HG02938 (cell line): ENCODE measurements around the gene PIEZO1.

Experiments
- ATAC-seq: cut with Tn5 transposase; IDR thresholded peaks from one replicate; pipeline ENCODE4 v1.9.1; 2021; ENCODE audit warnings: mild to moderate bottlenecking, moderate library complexity; ENCODE audit not compliant: unreplicated experiment

Gene PIEZO1

DNA sequence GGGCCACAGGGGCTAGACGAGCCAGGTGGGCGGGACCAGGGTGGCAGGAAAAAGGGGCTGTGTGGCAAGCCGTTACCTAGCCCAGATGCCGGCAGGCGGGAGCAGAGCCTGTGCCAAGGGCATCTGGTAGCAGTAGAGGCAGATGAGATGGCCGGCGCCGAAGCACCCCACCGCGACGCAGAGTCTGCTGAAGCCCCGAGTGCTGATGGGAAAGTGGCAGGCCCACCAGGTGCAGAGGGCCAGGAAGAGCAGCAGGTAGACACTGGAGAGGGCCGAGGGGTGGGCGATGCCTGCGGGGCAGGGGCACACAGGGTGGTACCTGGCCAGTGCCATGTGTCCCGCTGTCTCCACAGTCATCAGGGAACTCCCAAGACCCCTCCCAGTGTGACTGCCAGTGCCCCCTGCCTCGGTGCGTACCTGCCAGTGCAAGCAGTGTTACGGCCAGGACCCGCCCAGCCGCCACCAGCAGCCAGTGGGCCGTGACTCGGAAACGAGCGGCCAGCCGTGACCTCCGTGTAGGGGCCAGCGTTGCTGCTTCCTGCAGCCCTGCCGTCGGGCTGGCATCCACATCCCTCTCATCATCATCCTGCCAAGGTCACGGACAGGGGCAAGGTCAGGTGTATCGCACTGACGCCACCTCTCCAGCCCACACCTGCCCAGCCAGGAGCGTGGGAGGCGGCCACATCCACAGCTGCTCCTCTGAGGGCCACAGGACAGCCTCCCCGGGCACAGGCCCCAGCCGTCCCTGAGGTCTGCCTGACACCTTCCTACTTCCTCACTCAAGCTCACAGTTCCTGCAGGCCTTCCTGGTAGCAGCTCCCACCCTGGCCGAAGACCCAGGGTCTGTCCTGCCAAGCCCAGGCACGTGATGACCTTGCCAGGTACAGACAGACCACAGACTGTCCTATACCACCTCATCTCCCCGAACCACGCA, 46.6 kb downstream of the PIEZO1 start:
- no peak for ATAC-seq

DNA sequence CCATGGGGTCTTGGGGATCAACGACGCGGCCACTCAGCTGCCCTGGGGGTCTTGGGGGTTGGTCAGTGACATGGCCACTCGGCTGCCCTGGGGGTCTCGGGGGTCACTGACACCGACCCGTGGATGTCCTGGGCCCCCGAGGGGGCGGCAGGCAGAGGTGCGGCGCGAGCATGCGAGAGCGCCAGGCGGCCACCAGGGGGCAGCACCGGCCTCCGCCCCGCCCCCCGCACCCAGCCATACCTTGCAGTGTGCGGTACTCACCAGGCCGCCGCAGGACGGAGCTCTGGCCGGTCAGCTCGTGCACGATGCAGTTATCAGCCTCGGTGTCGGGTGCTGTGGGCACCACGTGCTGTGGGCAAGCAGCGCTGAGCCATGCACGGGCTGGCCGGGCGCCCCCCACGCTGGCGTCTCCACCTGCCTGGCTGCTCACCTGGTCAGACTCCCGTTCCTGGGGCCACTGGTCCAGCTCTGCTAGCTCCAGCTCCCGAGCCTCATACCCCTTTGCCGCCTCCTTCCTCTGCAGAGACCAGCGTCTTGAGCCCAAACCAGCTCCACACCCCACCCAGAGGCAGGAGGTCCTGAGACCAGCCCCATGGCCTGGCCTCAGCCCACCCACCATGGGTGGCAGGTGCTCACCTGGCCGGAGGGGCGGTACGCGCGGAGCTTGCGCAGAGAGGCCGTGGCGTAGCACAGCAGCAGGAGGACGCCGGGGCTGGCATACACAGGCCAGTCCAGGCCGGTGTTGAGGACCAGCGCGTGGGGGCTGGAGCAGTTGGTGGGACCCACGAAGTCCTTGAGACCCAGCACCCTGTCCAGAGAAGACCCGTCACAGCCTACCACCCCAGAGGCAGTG, 47.5 kb downstream of the PIEZO1 start:
- ATAC-seq = no peak

GRCh38 chr16:88736496-88736895, 48.5 kb downstream of the PIEZO1 start:
- no peak for ATAC-seq

GRCh38 chr16:88736088-88736487, 48.9 kb downstream of the PIEZO1 start:
- no peak for ATAC-seq

GRCh38 chr16:88735616-88736015, 49.4 kb downstream of the PIEZO1 start:
- ATAC-seq = no peak

- ATAC-seq = no peak
Measured at GRCh38 chr16:88735121-88735520, 49.9 kb downstream of the PIEZO1 start.

GRCh38 chr16:88734361-88734728, 50.7 kb downstream of the PIEZO1 start:
- ATAC-seq = no peak

DNA sequence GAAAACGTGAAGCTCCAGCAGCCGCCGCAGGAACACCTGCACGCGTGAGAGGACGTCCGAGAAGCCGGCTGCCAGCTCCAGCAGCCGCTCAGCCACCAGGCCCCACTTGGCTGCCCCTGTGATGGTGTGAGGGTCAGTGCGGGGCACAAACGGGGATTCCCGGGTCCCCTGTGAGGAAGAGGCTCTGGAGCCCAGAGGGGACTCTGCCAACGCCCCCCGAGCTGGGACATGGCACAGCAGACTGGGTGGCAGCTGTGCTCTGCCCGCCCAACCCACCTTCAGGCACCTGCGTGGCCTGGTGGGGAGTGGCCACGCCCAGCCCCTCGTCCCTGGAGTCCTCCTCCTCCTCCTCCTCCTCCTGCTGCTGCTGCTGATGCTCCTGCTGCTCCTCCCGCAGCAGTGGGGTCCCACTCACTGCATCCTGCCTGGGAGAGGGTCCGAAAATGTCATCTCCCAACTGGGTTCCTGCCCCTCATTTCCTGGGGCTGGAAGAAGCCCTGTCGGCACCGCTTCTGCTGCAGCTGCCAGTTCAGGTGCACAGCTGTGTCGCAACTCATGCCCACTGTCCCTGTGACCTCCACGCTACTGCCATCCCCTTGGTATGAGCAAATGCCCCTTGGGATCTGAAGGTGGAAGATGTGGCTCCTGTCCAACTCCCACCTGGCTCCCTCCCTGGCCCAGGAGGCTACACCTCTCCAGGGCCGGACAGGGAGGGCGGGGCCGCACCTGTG, 51.2 kb downstream of the PIEZO1 start:
- no peak for ATAC-seq

DNA sequence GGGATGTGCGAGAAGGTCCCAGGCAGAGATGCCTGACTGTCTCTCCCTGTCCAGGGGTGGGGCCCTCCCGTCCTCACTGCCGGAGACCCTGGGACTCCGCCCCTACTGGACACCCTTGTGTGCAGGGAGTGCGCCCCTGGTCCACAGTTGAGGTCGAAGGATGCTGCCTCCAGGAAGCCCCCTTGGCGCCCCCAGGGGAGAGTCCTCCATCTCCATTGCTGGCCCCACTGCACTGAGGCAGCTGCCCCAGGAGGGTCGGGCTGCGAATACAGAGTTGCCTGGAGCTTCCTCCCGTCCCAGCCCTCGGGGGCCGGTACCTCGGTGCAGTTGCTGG, 52.1 kb downstream of the PIEZO1 start:
- no peak for ATAC-seq

- no peak for ATAC-seq
Measured at GRCh38 chr16:88732172-88732960, 52.7 kb downstream of the PIEZO1 start.

GRCh38 chr16:88731699-88732098, 53.3 kb downstream of the PIEZO1 start:
- no peak for ATAC-seq

- no peak for ATAC-seq
Measured at GRCh38 chr16:88730632-88731607, 54.1 kb downstream of the PIEZO1 start.

DNA sequence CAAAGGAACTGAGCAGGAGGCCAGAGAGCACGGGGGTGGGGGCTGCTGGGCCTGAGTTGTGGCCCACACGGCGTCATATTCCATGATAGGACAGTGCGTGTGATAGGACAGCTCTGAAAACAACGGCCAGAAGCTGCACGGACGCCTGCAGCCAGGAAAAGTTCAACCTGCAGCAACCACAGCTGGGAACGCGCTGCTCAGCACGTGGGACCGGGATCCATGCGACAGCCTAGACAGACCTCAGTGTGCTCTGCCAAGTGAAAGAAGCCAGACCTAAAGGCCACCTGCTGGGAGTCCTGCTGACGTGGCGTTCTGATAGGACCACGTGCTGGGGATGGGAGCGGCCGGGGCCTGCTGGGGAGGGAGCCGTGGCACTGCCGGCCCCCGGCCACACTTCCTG, 57.1 kb downstream of the PIEZO1 start:
- no peak for ATAC-seq

DNA sequence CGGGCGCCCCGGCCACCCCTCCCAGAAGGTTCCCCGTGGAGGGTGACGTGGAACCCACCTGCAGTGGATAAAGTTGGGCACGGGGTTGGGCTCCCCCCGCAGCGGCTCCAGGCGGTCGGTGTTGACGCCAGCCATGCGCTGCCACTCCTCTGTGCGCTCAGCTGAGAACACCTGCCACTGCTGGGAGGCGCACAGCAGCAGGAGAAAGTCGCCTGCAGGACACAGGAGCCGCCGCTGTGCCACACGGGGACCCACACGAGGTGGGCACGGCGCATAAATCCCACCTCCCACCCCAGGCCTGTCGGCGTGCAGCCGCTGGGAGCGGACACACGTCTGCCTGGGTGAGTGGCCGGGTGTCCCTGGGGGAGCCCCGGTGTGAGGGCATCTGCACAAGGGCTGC, 58.0 kb downstream of the PIEZO1 start:
- ATAC-seq = no peak

DNA sequence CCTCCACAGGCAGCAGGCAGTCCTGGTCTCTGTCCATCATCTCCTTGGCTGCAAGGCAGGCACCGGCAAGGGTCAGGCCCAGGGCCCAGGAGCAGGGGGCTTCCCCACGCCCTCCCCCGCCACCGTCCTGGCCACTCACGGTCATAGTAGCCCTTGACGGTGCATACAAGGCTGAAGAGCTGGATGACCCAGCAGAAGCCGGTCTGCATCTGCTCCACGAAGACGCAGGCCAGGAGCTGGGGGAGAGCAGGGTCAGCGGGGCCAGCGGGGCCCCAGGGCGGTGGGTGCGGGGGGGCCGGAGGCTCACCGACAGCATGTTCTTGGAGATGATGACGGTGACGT, 58.6 kb downstream of the PIEZO1 start:
- no peak for ATAC-seq

- no peak for ATAC-seq
Measured at GRCh38 chr16:88725609-88726407, 59.2 kb downstream of the PIEZO1 start.

DNA sequence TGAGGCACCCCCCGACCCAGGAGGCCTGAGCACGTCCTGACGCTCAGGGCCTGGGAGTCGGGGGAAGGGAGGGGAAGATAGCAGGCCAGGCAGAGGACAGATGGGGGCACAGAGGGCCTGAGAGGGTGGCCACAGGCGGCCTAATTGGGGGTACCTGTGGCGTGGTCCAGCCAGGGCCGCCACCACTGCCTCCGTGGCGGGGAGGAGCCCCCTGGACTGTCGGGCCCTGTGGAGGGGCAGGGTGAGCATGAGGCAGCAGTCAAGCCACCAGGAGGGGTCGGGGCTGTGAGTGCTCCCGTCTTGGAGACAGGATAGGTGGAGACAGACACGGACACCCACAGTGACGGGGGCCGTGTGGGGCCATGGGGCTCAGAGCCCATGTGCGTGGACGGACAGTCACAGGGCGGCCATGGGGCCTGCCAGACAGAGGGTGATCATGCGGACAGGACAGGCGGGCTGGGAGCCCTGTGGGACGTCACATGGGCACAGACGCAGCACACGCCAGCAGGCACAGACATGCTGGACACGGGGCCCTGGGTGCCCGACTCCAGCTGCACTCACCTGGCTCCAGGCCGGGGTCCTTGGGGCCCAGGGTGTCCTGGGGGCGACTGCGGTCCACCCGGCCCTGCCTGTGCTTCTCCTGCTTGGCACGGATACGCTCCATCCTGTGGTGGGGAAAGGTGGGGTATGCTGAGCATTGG, 60.0 kb downstream of the PIEZO1 start:
- ATAC-seq = no peak

DNA sequence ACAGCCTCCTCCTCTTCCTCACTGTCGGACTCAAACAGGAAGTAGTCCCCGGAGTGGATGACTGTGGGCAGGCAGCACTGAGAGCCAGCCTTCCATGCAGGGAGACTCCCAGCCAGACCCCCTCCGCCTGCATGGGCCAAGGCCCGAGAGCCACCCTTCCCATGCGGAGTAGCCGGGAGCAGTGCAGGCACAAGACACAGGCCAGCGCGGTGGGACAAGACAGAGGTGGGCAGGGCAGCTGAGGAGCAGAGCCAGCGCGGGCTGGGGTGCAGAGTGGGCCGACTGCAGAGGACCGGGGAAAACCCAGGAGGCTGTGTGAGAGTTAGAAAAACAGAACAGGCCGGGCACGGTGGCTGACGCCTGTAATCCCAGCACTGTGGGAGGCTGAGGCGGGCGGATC, 61.1 kb downstream of the PIEZO1 start:
- ATAC-seq = no peak
